ENCODE results near the gene FGF1.

Gene FGF1

GRCh38 chr5:142696379-142696778 is 10.5 kb upstream of the FGF1 start:
- no peak for DNase-seq

GRCh38 chr5:142694092-142694856 is 8.4 kb upstream of the FGF1 start:
- DNase-seq, result no peak

- no peak for DNase-seq
These were observed 6.5 kb upstream of the FGF1 start for GRCh38 chr5:142692321-142692894.

GRCh38 chr5:142690667-142691066 is 4.8 kb upstream of the FGF1 start:
- DNase-seq, result no peak

GRCh38 chr5:142689081-142689480 is 3.2 kb upstream of the FGF1 start:
- no peak for DNase-seq

GRCh38 chr5:142688281-142688989 is 2.5 kb upstream of the FGF1 start:
- no peak for DNase-seq

GRCh38 chr5:142686968-142687367 is 1.1 kb upstream of the FGF1 start:
- no peak for DNase-seq

GRCh38 chr5:142686210-142686734 is 382 bp upstream of the FGF1 start:
- no peak for DNase-seq

GRCh38 chr5:142684508-142685041 is 1.3 kb downstream of the FGF1 start:
- DNase-seq, result no peak

GRCh38 chr5:142683881-142684505 is 1.9 kb downstream of the FGF1 start:
- no peak for DNase-seq

- no peak for DNase-seq
These were observed 2.8 kb downstream of the FGF1 start for GRCh38 chr5:142683116-142683515.

- no peak for DNase-seq
These were observed 5.2 kb downstream of the FGF1 start for GRCh38 chr5:142680605-142681259.

- no peak for DNase-seq
These were observed 6.1 kb downstream of the FGF1 start for GRCh38 chr5:142679744-142680143.

- no peak for DNase-seq
These were observed 7.4 kb downstream of the FGF1 start for GRCh38 chr5:142678529-142678928.

- no peak for DNase-seq
These were observed 8.7 kb downstream of the FGF1 start for GRCh38 chr5:142677198-142677597.

GRCh38 chr5:142676318-142676717 is 9.6 kb downstream of the FGF1 start:
- DNase-seq, result no peak

GRCh38 chr5:142674531-142675469 is 11.1 kb downstream of the FGF1 start:
- DNase-seq, result peak; percentile 81

GRCh38 chr5:142671801-142672200 is 14.1 kb downstream of the FGF1 start:
- DNase-seq, result no peak

- DNase-seq, result no peak
These were observed 14.6 kb downstream of the FGF1 start for GRCh38 chr5:142671266-142671665.

- no peak for DNase-seq
These were observed 15.1 kb downstream of the FGF1 start for GRCh38 chr5:142670804-142671203.

GRCh38 chr5:142669477-142669876 is 16.4 kb downstream of the FGF1 start:
- no peak for DNase-seq
